HG02970 (cell line): ENCODE results near the gene BLMH.

Experiments used
- ATAC-seq: cut with Tn5 transposase; IDR thresholded peaks from one replicate; pipeline ENCODE4 v1.9.1; 2021; ENCODE audit warnings: mild to moderate bottlenecking, moderate library complexity, moderate number of reproducible peaks; ENCODE audit not compliant: unreplicated experiment, low FRiP score

Gene BLMH, protein sequence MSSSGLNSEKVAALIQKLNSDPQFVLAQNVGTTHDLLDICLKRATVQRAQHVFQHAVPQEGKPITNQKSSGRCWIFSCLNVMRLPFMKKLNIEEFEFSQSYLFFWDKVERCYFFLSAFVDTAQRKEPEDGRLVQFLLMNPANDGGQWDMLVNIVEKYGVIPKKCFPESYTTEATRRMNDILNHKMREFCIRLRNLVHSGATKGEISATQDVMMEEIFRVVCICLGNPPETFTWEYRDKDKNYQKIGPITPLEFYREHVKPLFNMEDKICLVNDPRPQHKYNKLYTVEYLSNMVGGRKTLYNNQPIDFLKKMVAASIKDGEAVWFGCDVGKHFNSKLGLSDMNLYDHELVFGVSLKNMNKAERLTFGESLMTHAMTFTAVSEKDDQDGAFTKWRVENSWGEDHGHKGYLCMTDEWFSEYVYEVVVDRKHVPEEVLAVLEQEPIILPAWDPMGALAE

DNA sequence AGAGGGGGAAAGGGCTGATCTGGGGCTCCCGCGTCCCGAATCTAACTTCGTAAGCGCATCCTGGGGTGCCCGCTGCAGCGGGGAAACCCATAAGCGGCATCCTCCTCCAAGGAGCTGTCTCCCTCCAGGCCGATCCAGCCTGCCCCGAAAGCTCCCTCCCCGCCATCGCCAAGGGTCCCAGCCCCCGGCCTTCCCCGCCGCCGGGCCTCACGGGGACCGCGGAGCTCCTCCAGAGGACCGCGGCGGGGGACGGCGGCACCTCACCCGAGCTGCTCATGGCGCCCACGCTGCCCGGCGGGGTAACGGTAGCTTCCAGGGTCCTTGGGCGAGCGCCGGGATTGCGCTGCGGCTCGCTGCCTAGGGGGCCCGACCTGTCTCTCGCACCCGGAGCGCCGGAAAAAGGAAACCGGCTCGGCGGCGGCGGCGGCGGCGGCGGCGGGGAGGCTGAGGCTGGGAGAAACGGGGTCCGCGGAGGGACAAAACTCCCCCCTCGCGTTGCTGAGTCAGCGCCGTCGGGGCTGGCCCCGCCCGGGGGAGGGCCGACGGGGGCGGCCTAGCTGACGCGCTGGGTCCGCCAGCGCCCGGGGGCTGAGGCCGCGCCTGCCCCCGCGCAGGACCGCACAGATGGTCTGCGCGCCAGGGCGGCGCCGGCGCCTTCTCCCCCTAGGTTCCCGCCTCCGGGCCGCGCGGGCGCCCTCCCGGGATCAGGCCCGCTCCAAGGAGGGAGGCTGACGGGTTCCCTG is at the start of gene BLMH:
Gene BLMH (minus strand): TSS at position 402 of the 743 bp plus-strand sequence. CDS start 125 bp downstream, at position 277.
- no peak for ATAC-seq

DNA sequence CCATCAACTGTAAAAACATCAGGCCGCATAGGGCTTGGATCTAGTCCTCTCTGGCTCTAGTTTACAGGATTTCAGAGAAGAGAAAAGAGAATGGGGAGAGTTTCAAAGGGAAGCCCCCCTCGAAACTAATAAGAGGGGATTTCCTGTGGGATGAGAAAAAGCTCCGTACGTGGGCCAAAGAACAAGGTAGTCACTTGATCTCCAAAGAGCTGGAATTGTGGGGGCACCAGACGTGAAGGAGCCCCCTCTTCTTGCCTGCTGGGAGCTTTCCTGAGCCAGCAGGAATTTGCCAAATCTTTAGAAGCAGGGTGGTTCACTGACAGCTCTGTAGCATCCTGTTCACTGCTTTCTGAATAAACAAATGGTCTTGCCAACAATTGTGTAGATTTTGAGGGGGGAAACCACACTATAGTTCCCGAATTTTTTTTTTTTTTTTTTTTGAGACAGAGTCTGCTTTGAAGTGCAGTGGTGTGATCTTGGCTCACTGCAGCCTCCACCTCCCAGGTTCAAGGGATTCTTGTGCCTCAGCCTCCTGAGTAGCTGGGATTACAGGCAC is 49.1 kb upstream of the BLMH start:
- ATAC-seq, result no peak

DNA sequence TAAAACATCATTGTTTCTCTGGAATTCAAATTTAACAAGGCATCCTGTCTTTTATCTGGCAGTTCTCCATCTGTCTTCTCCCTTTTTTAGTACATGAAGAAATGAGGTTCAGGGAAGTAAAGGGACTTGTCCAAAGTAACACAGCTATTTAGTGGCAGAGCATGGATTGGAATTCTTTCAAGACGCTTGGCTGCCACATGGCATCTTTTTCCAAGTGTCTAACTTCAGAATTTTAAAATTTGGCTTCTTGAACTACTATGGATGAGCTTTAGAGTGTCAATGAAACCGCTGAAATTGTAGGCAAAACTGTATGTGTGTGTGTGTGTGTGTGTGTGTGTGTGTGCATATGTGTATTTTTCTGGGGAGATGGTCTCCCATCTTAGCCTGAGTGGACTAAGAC is 47.3 kb upstream of the BLMH start:
- no peak for ATAC-seq

DNA sequence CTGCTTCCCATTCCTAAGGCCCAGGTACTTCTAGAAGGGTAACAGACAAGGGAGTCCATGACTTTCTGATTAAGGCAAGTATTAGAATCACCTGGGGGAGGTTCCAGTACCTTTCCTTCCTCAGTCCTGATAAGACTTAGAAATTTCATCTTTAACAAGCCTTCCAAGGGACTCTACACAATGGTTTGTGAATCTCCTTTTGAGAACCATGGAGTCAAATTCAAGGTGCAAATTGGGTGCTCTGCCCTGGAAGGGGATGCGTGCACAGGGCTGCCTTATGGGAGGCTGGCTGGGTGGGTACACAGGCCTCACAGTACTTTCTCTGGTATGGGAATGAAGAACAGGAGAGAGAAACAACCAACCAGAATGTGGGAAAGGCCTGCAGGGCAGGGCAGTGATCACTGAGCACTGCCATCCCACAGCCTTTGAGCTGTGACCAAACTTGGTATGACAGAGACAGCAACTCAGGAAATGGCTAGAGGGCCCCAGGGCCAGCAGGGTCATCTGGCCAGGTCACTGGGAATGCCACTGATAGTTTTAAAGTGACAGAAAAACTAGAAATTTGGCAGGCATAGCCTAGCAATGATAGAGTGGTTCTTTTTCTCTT is 45.8 kb upstream of the BLMH start:
- no peak for ATAC-seq

DNA sequence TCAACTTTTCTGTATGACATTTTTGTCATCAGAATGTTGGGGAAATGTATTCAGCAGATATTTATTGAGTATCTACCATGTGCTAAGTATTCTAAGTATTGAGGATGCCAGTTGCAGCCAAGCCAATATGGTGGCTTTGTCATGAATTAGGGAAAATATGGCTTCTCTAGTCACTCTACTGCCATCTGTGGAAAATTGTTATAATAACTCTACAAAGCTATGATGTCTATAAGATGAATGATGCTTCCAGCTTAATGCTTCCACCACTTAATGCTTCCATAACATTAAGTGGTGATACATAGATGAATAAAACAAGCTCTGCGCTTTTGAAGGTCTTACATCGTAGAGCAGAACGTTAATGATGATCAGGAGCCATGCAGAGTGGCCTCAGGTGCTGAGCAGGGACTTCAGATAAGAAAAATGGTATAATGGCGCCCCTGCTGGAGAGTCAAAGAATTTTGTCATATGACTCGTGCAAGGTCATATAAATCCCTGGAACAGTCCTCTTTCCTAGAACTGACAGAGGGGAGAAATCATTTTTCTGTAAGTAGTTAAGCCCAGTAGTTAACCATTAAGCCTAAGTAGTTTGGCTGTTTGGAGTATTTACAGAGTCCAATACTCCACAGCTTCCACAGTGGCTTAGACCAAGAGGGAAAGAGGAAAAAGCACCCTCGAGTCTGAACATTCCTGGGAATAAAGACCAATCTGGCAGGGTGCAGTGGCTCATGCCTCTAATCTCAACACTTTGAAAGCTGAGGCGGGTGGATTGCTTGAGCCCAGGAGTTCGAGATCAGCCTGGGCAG is 44.8 kb upstream of the BLMH start:
- no peak for ATAC-seq

DNA sequence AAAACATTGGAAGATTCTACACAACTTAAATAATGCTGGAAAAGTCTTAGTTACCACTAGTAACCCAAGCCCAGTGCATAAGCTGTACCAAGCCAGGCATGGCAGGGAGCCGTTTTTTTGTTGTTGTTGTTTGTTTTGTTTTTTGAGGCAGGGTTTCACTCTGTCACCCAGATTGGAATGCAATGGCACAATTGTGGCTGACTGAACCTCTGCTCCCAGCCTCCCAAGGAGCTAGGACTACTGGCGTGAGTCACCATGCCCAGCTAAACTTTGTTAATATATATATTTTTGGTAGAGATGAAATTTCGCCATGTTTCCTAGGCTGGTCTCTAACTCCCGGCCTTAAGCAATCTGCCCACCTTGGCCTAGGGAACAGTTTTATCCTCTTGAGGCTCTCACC is 42.7 kb upstream of the BLMH start:
- ATAC-seq, result no peak

DNA sequence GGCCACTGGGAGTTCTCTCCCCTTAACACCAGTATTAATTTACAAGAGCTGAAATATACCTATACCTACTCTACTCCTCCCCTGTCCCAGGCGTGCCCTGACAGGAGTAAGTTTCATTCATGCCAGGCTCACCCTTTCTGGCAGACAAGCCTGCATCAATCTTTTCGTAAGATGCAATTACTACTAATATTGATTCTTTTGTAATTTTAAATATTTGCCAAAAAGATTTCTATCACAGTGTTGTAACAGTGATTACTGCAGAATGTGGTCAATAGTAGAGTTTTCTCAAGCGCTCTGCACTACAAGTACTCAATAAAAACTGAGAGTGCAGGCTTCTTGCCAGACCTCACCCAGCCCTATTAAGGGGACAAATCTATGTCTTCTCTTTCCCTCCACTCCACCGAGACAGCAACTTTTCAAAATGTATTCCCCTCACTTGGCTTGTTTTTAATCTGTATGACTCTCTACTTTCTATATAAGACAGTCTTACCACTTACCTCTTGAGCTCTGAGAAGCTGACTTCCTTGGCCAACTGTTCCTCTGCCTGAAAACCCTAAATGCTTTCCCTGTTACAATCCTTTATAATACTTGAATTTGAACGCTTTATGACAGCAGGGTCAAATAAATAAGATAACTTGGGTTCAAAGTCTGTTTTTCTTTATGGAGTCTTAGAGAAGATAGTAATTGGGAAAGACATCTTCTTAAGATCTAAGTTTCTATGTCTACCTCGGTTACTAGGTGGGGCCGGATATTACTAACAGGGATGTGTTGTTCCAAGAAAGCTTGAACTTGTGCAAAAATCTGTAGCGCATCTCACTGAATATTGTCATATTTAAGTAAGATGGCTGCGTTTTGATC is 42.0 kb upstream of the BLMH start, which contains the start of gene TMIGD1:
Gene TMIGD1 (minus strand): TSS at position 555 of the 858 bp plus-strand sequence. CDS start 1,924 bp downstream, outside the sequence.
- ATAC-seq, result no peak

DNA sequence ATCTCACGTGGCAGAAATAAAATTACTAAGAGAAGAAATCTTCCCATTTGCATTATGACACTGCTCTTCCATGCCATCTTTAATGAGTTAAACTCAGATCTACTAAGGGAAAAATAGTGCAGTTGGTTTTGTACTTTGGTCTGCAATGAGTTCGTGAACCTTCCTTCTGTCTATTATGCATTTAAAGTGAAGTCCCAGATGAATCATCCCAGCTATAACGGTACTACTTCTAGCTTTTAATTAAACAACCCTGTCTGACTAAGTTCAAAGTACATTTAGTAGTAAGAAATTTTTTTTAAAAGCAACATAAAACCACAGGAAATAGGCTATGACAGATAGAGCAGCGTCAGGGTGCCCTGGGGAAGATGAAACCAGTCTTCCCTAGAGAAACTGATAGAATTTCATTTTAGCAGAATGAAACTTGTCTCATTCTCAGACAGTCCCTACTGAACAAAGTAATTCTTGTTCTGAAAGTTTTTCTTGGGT is 40.4 kb upstream of the BLMH start:
- peak; percentile 48 for ATAC-seq

DNA sequence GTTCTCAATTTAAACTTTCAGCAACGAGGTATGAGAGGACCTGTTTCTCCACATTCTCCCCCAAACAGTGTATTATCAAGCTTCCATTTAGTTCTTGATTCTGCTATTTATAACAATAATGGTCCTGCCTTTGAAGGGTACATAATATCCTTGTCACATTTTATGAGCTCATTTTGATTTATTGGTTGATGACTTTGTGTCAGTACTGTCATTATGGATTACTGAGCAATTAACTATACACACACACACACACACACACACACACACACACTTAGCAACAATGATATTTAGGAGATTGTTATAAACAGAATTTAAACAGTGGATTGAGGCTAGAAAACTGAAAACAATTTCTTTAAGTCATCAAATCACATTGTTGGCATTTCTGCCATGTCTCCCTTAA is 35.1 kb upstream of the BLMH start:
- no peak for ATAC-seq

DNA sequence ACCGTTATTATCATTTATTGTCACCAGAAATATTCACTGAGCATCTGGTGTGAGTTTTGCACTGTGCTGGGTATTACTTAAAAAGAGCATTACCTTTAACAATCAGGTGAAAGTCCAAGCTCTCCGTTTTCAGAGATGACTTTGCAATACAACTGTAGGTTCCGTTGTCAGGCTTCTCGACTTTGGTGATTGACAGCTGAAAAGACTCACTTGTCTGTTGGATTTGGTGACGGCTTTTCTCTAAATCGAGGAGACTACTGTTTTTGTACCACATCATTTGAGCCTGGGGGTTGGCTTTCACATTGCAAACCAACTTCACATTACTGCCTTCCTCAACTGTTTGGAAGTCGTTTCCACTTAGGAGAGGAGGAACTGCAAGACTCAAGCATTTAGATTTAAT is 33.0 kb upstream of the BLMH start:
- ATAC-seq, result no peak

DNA sequence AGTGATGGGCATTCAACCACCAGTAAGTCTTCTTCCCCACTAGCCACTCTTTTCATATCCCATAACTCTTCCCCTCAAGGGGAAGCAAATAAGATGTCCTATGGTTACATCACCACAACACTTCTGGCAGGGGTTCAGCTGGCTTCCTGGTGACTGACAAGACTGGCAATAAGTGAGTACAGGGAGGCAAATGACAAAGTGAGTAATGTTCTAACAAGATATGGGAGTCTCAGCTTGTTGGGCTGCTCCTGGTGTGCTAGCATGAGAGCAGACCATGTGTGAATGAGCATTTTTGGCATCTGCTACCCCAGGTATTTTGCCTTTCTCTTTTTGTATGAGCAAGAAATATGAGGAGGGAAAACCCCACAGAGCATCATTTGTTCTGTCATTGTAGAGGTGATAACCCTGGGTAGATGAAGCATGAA is 32.2 kb upstream of the BLMH start:
- no peak for ATAC-seq

DNA sequence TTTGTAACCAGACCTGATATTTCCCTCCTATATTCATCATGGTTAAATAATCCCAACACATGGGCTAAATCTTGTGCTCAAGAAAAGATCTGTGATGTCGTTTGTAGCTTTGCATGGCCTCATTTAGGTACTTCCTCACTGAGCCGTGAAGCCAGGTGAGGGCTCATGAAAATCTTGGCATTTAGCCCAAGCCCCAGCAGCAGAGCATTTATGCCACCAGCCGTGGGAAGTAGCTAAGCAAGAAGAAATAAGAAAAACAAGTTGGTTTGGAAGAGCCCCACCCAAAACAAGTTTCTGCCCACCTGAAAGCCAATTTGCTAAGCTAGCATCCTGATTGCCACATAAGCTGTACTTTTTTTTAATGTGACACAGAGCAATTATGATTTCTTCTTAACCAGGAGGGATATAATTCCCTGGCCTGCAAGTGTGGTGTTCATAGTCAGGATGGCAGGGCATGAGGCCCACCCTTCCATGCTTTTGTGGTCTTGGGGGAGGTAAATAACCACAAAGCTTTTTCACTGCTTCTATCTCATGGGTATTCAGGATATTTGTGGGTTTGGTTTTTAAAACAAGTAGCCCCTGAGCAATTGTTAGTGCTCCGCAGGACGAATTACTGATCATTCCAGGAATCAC is 31.6 kb upstream of the BLMH start:
- no peak for ATAC-seq

DNA sequence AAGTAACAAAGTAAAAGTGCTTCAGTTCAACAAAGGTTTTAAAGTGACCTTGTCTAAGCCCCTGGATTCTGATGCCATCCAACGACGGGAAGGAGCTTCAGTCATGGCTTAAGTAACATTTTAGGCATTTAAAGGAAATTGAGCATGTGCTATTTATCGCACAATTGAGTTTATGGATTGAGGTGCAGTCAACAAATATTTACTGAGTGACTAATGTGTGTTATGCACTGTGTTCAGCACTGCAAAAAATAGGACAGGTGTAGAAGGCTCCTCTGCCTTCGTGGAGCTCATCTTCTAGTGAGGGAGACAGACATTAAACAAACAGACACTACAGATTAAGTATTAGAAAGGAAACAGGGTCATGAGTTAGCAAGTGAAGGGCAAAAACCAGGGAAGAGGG is 29.6 kb upstream of the BLMH start:
- no peak for ATAC-seq

DNA sequence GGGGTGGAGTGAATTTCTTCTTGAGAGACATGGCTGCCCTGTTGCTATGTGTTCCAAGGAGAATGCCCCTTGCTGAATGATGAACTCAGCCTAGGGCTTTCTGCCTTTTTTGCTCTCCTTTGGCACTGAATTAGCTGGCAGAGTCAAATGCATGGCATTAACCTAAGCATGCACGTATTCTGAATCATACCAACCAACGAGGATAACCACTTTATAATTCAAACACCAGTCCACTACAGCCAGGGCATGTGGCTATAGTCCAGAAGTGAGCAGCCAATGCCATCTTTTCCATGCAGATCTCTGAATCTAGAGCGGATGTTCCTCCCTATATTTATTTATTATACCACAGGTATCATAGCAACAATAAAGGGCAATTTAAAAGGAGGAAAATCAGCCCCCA is 26.4 kb upstream of the BLMH start:
- no peak for ATAC-seq

DNA sequence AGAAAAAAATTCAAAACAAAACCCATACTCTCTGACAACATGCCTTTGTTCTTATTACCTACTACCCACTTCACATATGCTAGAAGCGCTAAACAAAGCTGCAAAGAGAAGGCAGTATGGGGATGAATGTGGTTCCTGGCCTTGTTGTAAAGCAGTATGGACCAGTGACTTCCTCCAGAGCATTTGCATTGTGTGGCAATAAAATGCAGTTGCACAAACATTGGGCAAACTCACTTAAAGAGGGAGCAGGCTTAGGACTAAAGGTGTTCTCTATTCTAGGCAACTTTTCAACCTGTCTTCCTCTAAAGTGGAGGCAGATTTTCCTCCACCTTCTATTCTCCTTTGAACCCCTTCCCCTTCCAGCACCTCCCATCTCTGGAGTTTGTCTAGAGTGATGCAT is 25.0 kb upstream of the BLMH start:
- no peak for ATAC-seq

DNA sequence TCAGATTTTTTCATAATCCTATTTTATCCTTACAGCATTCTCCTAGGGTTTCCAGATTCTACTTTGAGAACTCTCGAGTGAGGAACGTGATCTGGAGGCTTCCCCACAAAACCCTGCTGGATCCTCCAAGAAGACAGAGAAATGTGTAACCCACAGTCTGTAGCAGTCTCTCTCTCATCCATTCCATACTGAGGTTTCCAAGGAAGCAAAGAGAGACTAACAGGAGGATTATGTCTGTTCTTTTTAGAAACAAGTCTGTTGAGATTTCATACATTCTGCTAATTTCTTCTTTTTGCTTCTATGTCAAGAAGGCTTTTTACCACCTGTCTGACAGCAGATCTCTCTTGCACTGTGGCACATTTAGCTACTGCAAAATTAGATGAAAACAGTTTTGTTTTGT is 23.4 kb upstream of the BLMH start:
- no peak for ATAC-seq

DNA sequence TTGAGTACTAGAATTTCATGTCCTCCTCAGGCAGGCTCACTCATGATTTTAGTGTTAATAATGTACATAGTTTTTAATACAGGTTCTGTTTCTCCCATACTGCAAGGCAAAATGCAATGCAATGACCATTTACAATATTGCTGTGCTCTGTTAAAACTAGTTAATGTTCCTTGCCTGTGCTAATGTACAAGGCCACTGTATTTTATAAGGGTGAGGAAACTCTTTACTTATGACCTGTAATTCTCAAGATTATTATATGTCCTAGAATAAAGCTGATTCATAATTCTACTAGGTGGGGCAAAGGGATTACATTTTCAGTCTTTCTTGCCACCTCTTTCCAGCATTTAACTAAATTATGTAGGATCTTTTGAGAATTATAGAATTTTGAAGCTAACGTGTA is 22.7 kb upstream of the BLMH start:
- no peak for ATAC-seq

DNA sequence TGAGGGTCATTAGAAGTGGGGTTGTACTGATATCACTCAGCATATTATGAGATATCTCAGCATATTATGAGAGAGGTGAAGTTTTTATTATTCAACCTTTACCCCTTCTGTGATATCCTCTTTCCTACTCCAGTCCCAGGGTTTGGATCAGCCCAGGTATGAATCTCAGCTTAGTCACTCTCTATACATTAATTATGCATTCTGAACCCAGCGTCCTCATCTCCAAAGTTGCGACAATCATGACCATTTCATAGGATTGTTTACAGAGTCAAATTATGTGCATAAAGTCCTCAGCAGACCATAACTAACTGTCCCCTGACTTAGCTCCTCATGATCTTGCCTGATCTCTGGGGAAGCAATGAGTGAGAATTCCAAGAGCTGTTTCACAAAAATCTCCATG is 20.5 kb upstream of the BLMH start:
- ATAC-seq, result no peak

DNA sequence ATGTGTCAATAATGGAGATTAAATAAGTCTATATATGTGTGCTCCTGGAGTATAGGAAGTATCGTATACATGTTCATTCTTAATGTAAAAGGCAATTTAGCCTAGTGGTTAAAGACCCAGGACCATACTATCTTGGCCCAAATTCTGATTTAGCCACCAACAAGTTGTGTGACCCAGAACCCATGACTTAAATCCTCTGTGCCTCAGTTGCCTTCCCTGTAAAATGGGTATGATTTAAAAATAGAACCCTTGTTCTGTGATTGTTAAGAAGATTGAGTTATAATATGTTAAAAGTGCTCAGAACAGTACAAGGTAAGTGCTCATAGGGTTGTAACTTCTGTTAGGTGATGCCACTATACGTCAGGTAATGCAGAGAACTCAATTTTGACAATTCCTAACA is 18.8 kb upstream of the BLMH start:
- ATAC-seq, result no peak
